ENCODE data around the gene AMN1.
A peak's percentile ranks its signal among the peaks of the same experiment; 100 is the strongest.
"Not testable (repeated sequence)": the region's sequence is repeated elsewhere in the genome, so short reads cannot be mapped to it uniquely, and the experiment has no call there.

AMN1 gene

GRCh38 chr12:31705621-31706020, 23.2 kb downstream of the AMN1 start:
- no peak overlapping the region for H3K4me3 ChIP-seq (ENCODE audit: low read length)
- no peaks in the 10 kb centered on the region for H3K36me3 ChIP-seq (ENCODE audit: control insufficient read depth, low read length)
- no peaks in the 10 kb centered on the region for H3K79me2 ChIP-seq (ENCODE audit: control insufficient read depth, low read length)
- peaks cover 7% of the 10 kb centered on the region; the same call in 1 of the 2 replicates for H3F3A ChIP-seq (ENCODE audit: control insufficient read depth, insufficient read depth)
- no peaks in the 10 kb centered on the region for H3K9me2 ChIP-seq (replicated peaks; ENCODE audit: control insufficient read depth, low read length)
- no peak overlapping the region for H3K27ac ChIP-seq (ENCODE audit: low read depth, low read length)
- peaks cover 7% of the 10 kb centered on the region; the same call in 1 of the 2 replicates for H3K9me3 ChIP-seq (ENCODE audit: control insufficient read depth, insufficient read depth, low read length)
- peaks cover 5% of the 10 kb centered on the region for H3K4me1 ChIP-seq (ENCODE audit: control insufficient read depth, low read length)
- no peaks in the 10 kb centered on the region for H4K20me1 ChIP-seq (ENCODE audit: control insufficient read depth, insufficient read depth, low read depth, low read length)
- no peaks in the 10 kb centered on the region for H3K27me3 ChIP-seq (ENCODE audit: control insufficient read depth, low read length)
- TF ChIP-seq CTCF (IDR thresholded peaks at IDR 0.05; ENCODE audit: low read depth, low read length, poor library complexity, severe bottlenecking) (no peak), EZH2phosphoT487 (IDR thresholded peaks at IDR 0.05; ENCODE audit: borderline replicate concordance, low read length) (no peak)
- H3K4me2 ChIP-seq (ENCODE audit: low read length), result no peak overlapping the region

GRCh38 chr12:31702047-31702446, 26.8 kb downstream of the AMN1 start:
- TF ChIP-seq EZH2phosphoT487 (IDR thresholded peaks at IDR 0.05; ENCODE audit: borderline replicate concordance, low read length), result no peak
- TF ChIP-seq CTCF (IDR thresholded peaks at IDR 0.05; ENCODE audit: low read depth, low read length, poor library complexity, severe bottlenecking), result no peak

GRCh38 chr12:31689921-31690320, 38.9 kb downstream of the AMN1 start:
- not testable (repeated sequence) for H3K79me2 ChIP-seq (ENCODE audit: control insufficient read depth, low read length); H3K9me3 ChIP-seq (ENCODE audit: control insufficient read depth, insufficient read depth, low read length); H3F3A ChIP-seq (ENCODE audit: control insufficient read depth, insufficient read depth); H3K4me2 ChIP-seq (ENCODE audit: low read length); H3K27ac ChIP-seq (ENCODE audit: low read depth, low read length); H3K9me2 ChIP-seq (replicated peaks; ENCODE audit: control insufficient read depth, low read length); H3K36me3 ChIP-seq (ENCODE audit: control insufficient read depth, low read length); H4K20me1 ChIP-seq (ENCODE audit: control insufficient read depth, insufficient read depth, low read depth, low read length); H3K4me3 ChIP-seq (ENCODE audit: low read length); H3K27me3 ChIP-seq (ENCODE audit: control insufficient read depth, low read length)
- H3K4me1 ChIP-seq (ENCODE audit: control insufficient read depth, low read length), result peaks cover 19% of the 10 kb centered on the region

More at GRCh38 chr12:31702047-31702446, 26.8 kb downstream of the AMN1 start:
- Histone ChIP-seq H3K27me3 (ENCODE audit: control insufficient read depth, low read length) (no peaks in the 10 kb centered on the region), H3F3A (ENCODE audit: control insufficient read depth, insufficient read depth) (peaks cover 4% of the 10 kb centered on the region; the same call in 1 of the 2 replicates), H3K9me2 (replicated peaks; ENCODE audit: control insufficient read depth, low read length) (no peaks in the 10 kb centered on the region), H3K4me3 (ENCODE audit: low read length) (no peak overlapping the region), H3K9me3 (ENCODE audit: control insufficient read depth, insufficient read depth, low read length) (no peaks in the 10 kb centered on the region), H3K4me1 (ENCODE audit: control insufficient read depth, low read length) (no peaks in the 10 kb centered on the region), H3K4me2 (ENCODE audit: low read length) (no peak overlapping the region), H4K20me1 (ENCODE audit: control insufficient read depth, insufficient read depth, low read depth, low read length) (no peaks in the 10 kb centered on the region), H3K79me2 (ENCODE audit: control insufficient read depth, low read length) (no peaks in the 10 kb centered on the region), H3K36me3 (ENCODE audit: control insufficient read depth, low read length) (no peaks in the 10 kb centered on the region), H3K27ac (ENCODE audit: low read depth, low read length) (no peak overlapping the region)

GRCh38 chr12:31687101-31687527, 41.7 kb downstream of the AMN1 start:
- Histone ChIP-seq H3K9me2 (replicated peaks; ENCODE audit: control insufficient read depth, low read length) (no peaks in the 10 kb centered on the region), H3K79me2 (ENCODE audit: control insufficient read depth, low read length) (no peaks in the 10 kb centered on the region), H3K9me3 (ENCODE audit: control insufficient read depth, insufficient read depth, low read length) (peaks cover 4% of the 10 kb centered on the region; the same call in 1 of the 2 replicates), H3K4me2 (ENCODE audit: low read length) (peak overlapping the region; percentile 74), H4K20me1 (ENCODE audit: control insufficient read depth, insufficient read depth, low read depth, low read length) (no peaks in the 10 kb centered on the region), H3K4me1 (ENCODE audit: control insufficient read depth, low read length) (peaks cover 35% of the 10 kb centered on the region), H3K27me3 (ENCODE audit: control insufficient read depth, low read length) (no peaks in the 10 kb centered on the region), H3K4me3 (ENCODE audit: low read length) (peak overlapping the region; percentile 54), H3K36me3 (ENCODE audit: control insufficient read depth, low read length) (peaks cover 14% of the 10 kb centered on the region; the same call in 1 of the 2 replicates), H3K27ac (ENCODE audit: low read depth, low read length) (peak overlapping the region; percentile 53), H3F3A (ENCODE audit: control insufficient read depth, insufficient read depth) (peaks cover 7% of the 10 kb centered on the region; the same call in 1 of the 2 replicates)
- TF ChIP-seq EZH2phosphoT487 (IDR thresholded peaks at IDR 0.05; ENCODE audit: borderline replicate concordance, low read length) (no peak), CTCF (IDR thresholded peaks at IDR 0.05; ENCODE audit: low read depth, low read length, poor library complexity, severe bottlenecking) (no peak)
